22Rv1 (cell line): ENCODE data around the gene MEPCE.
"Not testable (repeated sequence)": the region's sequence is repeated elsewhere in the genome, so short reads cannot be mapped to it uniquely, and the experiment has no call there.

Experiments used
- CTCF ChIP-seq: fragments of 450-650 bp; IDR thresholded peaks from 2 replicates; pipeline ENCODE4 v1.5.1; 2017; ENCODE audit warnings: mild to moderate bottlenecking
- ZFX ChIP-seq: fragments of 450-650 bp; IDR thresholded peaks from 2 replicates; pipeline ENCODE4 v1.6.1; 2017; ENCODE audit warnings: antibody characterized with exemption, borderline replicate concordance

DNA sequence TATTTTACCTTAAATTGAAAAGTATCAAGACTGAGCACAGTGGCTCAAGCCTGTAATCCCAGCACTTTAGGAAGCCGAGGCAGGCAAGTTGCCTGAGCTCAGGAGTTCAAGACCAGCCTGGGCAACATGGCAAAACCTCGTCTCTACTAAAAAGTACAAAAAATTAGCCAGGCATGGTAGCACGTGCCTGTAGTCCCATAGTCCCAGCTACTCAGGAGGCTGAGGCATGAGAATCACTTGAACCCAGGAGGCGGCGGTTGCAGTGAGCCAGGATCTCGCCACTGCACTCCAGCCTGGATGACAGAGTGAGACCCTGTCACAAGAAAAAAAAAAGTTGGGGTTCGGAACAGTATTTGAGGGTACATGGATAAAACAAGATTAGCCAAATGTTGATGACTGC is 9.6 kb downstream of the MEPCE start:
- not testable (repeated sequence) for TF ChIP-seq CTCF, ZFX
